ENCODE data around the gene SIT1. TPM values are rescaled to one million over a fixed set of nuclear protein-coding genes. Genes with fewer than 3 reads are reported as not detected.

SIT1 gene
- polyA plus RNA-seq, 1 donor (not counting 4 experiments of a cell fraction or from before 2014, with no cell fraction given), result not detected

- dilution Hi-C loops (cut with MboI; ENCODE audit: extremely low pct_ligation_motif_present, low sequenced_read_pairs), result no loop called here
- FAIRE-seq, result no peak
Observed at GRCh38 chr9:35666549-35666948, 15.8 kb upstream of the SIT1 start.

GRCh38 chr9:35666045-35666444, 15.3 kb upstream of the SIT1 start:
- H2AFZ ChIP-seq (ENCODE audit: control insufficient read depth, low read length), result no peak overlapping the region
- H3K4me1 ChIP-seq (ENCODE audit: control insufficient read depth, extremely low read depth, insufficient read depth, low read length), result peaks cover 17% of the 10 kb centered on the region
- TF ChIP-seq EZH2 (IDR thresholded peaks at IDR 0.05; ENCODE audit: low read length) (no peak), CTCF (optimal IDR thresholded peaks at IDR 0.05 in 1 of 3, IDR thresholded peaks at IDR 0.05 in 1 of 3, conservative IDR thresholded peaks at IDR 0.05 in 1 of 3; ENCODE audit: extremely low read depth in 1 of 3, insufficient read depth in 2 of 3, low read length in 3 of 3) (no peak)
- no peaks in the 10 kb centered on the region for H3K9me1 ChIP-seq (ENCODE audit: control insufficient read depth, extremely low read depth, insufficient read depth, low read length)
- H3K4me2 ChIP-seq (ENCODE audit: control insufficient read depth, extremely low read depth, insufficient read depth, low read depth, low read length), result no peak overlapping the region
- dilution Hi-C loops (cut with MboI; ENCODE audit: extremely low pct_ligation_motif_present, low sequenced_read_pairs), result no loop called here
- H3K27ac ChIP-seq (ENCODE audit: control insufficient read depth, insufficient read depth, low read length), result no peak overlapping the region
- no peaks in the 10 kb centered on the region for H4K20me1 ChIP-seq (ENCODE audit: control insufficient read depth, extremely low read depth, insufficient read depth, low read length)
- no peaks in the 10 kb centered on the region for H3K27me3 ChIP-seq (ENCODE audit: control insufficient read depth, extremely low read depth, insufficient read depth, low read length)
- no peaks in the 10 kb centered on the region for H3K79me2 ChIP-seq (ENCODE audit: control insufficient read depth, insufficient read depth, low read length)
- DNase-seq (ENCODE audit: low read depth, low spot score) (no peak), FAIRE-seq (no peak)
- H3K36me3 ChIP-seq (ENCODE audit: control insufficient read depth in 2 of 2, extremely low read depth in 1 of 2, insufficient read depth in 2 of 2, low read length in 2 of 2), result peaks cover 0 to 13% of the 10 kb centered on the region in 2 experiments
- no peak overlapping the region for H3K9ac ChIP-seq (ENCODE audit: control insufficient read depth, extremely low read depth, insufficient read depth, low read length)
- no peaks in the 10 kb centered on the region for H3K9me3 ChIP-seq (ENCODE audit: control insufficient read depth, low read depth, low read length)
- no peak overlapping the region for H3K4me3 ChIP-seq (ENCODE audit: control insufficient read depth in 2 of 3, extremely low read depth in 1 of 3, insufficient read depth in 2 of 3, low read depth in 1 of 3, low read length in 3 of 3)

More at GRCh38 chr9:35666549-35666948, 15.8 kb upstream of the SIT1 start:
- Histone ChIP-seq H3K9me3 (ENCODE audit: control insufficient read depth, low read depth, low read length) (no peaks in the 10 kb centered on the region), H3K9ac (ENCODE audit: control insufficient read depth, extremely low read depth, insufficient read depth, low read length) (no peak overlapping the region), H3K4me2 (ENCODE audit: control insufficient read depth, extremely low read depth, insufficient read depth, low read depth, low read length) (no peak overlapping the region), H3K79me2 (ENCODE audit: control insufficient read depth, insufficient read depth, low read length) (no peaks in the 10 kb centered on the region), H3K4me1 (ENCODE audit: control insufficient read depth, extremely low read depth, insufficient read depth, low read length) (peaks cover 17% of the 10 kb centered on the region), H3K27me3 (ENCODE audit: control insufficient read depth, extremely low read depth, insufficient read depth, low read length) (no peaks in the 10 kb centered on the region), H3K4me3 (ENCODE audit: control insufficient read depth in 2 of 3, extremely low read depth in 1 of 3, insufficient read depth in 2 of 3, low read depth in 1 of 3, low read length in 3 of 3) (no peak overlapping the region), H2AFZ (ENCODE audit: control insufficient read depth, low read length) (no peak overlapping the region), H3K9me1 (ENCODE audit: control insufficient read depth, extremely low read depth, insufficient read depth, low read length) (no peaks in the 10 kb centered on the region), H4K20me1 (ENCODE audit: control insufficient read depth, extremely low read depth, insufficient read depth, low read length) (no peaks in the 10 kb centered on the region), H3K27ac (ENCODE audit: control insufficient read depth, insufficient read depth, low read length) (no peak overlapping the region), H3K36me3 (ENCODE audit: control insufficient read depth in 2 of 2, extremely low read depth in 1 of 2, insufficient read depth in 2 of 2, low read length in 2 of 2) (peaks cover 0 to 12% of the 10 kb centered on the region in 2 experiments)
- no peak for DNase-seq (ENCODE audit: low read depth, low spot score)
- TF ChIP-seq EZH2 (IDR thresholded peaks at IDR 0.05; ENCODE audit: low read length) (no peak), CTCF (optimal IDR thresholded peaks at IDR 0.05 in 1 of 3, IDR thresholded peaks at IDR 0.05 in 1 of 3, conservative IDR thresholded peaks at IDR 0.05 in 1 of 3; ENCODE audit: extremely low read depth in 1 of 3, insufficient read depth in 2 of 3, low read length in 3 of 3) (no peak)
